Fibroblast of the aortic adventitia (primary cell): ENCODE measurements around the gene DGKH. TPM values are rescaled to one million over a fixed set of nuclear protein-coding genes. Genes with fewer than 3 reads are reported as not detected.
"Not testable (repeated sequence)": the region's sequence is repeated elsewhere in the genome, so short reads cannot be mapped to it uniquely, and the experiment has no call there.

ENCODE experiments used
- DNase-seq: peaks from one replicate; pipeline ENCODE4 v3.0.0-alpha.2; 2010; ENCODE audit warnings: low read depth
- H3K4me3 ChIP-seq: 2 replicates; pipeline ENCODE4 v1.5.1; 2011; ENCODE audit warnings: low read depth, mild to moderate bottlenecking, control low read depth, low read length, moderate library complexity
- total RNA-seq: library from RNA; depleted of rRNA; stranded (reverse); fragments of >200 nt; gene quantifications from 2 replicates; pipeline ENCODE4 v1.2.3, GENCODE V29; 2012; ENCODE audit warnings: low replicate concordance
- TF ChIP-seq, protein P1 (sequence below): IDR thresholded peaks from 2 replicates; pipeline ENCODE4 v1.5.1; 2011; ENCODE audit warnings: mild to moderate bottlenecking, low read length, control low read depth, inconsistent platforms; ENCODE audit not compliant: insufficient read depth

The DGKH gene
- total RNA-seq, 1 donor = 17.1 TPM

DNA sequence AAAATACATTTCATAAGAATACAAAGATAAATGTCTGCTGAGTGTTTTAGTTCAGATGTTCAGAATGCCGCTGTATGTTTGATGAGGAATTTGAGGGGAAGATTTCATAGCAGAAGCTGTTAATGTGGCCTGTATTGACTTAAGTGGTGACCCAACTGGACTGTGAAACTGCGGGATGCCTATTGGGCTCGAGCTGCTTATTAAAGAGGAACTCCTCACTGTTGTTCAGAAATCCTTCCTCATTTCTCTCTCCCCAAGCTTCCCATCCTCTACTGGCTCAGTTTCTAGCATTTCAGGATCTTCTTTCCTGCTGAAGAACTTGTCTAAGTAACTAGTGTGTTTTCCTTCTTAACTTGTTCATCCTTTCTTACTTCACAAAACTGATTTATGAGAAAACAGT is 20.4 kb downstream of the DGKH start:
- DNase-seq = no peak
- H3K4me3 ChIP-seq = no peak overlapping the region
- TF ChIP-seq, protein P1, sequence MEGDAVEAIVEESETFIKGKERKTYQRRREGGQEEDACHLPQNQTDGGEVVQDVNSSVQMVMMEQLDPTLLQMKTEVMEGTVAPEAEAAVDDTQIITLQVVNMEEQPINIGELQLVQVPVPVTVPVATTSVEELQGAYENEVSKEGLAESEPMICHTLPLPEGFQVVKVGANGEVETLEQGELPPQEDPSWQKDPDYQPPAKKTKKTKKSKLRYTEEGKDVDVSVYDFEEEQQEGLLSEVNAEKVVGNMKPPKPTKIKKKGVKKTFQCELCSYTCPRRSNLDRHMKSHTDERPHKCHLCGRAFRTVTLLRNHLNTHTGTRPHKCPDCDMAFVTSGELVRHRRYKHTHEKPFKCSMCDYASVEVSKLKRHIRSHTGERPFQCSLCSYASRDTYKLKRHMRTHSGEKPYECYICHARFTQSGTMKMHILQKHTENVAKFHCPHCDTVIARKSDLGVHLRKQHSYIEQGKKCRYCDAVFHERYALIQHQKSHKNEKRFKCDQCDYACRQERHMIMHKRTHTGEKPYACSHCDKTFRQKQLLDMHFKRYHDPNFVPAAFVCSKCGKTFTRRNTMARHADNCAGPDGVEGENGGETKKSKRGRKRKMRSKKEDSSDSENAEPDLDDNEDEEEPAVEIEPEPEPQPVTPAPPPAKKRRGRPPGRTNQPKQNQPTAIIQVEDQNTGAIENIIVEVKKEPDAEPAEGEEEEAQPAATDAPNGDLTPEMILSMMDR = no peak

DNA sequence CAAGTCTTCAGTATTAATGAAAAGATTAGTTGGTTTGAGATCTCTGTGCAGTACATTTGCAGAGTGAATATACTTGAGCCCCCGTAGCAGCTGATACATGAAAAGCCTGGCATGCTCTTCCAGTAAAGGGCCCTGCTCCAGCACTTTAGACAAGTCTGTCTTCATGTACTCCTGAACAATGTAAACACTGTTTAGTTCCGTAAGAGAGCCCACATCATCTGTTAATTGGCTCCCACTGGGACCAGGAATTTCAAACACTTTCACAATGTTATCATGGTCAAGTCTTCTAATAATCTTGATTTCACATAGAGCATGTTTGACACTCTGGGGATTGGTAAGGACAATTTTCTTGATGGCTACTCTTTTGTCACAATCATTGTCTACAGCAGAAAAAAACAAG is 22.2 kb downstream of the DGKH start:
- not testable (repeated sequence) for DNase-seq, H3K4me3 ChIP-seq

DNA sequence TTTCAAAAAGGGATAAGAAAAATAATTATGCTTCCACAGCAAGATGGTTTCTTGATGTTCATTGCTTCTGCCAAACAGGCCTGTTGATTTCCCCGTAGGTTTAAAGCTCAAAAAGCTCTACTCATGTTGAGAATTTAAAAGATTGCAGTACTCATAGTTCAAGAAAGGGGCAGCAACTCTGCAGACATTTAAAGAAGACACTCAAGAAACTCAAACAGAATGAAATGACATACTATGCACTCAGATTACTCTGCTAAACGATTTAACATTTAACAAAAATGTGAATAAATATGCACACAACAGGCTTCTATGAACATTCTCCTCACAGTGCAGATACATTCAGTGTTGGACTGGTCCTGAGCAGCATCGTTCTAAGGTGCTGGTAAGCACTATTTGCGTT is 22.7 kb downstream of the DGKH start:
- not testable (repeated sequence) for DNase-seq, H3K4me3 ChIP-seq

DNA sequence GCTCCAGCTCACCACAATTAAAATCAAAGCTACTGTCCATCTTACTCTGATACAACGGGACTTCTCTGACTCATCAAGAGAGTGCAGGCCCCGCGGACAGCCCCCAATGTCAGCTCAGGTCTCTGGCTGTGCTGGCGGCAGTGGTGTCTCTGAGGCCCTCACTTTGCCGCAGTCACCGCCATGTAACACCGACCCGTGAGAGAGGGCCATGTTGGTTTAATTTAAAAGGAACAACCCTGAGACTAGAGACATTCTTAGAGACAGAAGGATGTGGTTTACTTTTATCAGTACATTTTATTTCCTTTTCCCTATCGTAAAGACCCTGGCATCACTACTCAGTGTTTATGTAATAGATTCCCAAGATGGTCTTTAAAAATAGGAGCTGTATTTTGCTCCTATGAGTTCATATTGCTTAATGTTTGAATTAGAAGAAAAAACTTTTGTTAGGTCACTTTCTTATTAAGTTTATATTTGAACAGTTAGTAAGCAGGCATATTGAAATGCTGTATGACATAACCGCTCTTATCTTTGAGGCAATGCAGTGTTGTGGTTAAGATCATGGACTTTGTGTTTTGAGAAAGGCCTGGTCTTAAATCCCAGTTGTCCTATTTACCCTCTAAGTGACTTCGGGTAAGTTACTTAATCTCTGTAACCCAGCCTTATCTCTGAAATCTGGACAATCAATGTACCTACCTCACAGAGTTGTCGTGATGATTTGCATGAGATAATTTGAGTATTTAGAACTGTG is 23.4 kb downstream of the DGKH start:
- TF ChIP-seq, protein P1 = no peak
- no peak overlapping the region for H3K4me3 ChIP-seq
- peak; percentile 58 for DNase-seq

DNA sequence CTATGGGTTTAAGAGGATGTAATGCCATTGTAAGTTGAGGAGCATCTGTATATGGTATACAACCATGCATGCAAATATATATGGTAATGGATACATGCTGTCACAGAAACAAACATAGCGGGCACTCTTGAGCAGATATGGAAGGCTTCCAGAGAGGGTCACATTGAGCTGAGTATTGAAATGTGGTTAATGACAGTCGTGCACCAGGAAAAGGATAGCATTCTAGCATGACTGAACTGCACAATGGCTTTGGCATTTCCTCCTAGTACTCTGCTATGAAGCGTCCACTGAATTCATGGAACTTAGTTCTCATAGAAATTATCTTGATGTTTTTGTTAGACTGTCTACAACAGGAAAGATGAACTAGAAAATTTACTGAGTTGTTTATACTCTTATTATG is 25.2 kb downstream of the DGKH start:
- TF ChIP-seq, protein P1 = no peak
- no peak for DNase-seq
- H3K4me3 ChIP-seq = no peak overlapping the region

DNA sequence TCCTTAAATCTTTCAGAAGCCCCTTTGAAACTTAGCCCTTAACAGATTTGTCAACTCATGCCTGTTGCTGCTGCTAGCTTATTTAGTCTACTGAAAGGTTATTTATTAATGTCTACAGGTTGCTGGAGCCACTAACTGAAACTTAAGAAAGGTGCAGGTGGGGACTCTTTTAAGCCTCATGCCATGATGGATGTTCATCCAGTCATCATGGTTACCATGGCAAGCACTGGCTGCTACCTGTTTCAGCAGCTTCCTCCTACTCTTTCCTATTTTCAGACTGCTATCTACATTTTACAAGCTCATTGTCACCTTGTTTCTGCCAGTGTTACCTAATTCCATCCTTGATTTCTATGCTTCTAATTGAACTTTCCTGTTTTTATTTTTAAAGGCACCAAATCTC is 27.1 kb downstream of the DGKH start:
- no peak for DNase-seq
- H3K4me3 ChIP-seq = no peak overlapping the region
- TF ChIP-seq, protein P1 = no peak

DNA sequence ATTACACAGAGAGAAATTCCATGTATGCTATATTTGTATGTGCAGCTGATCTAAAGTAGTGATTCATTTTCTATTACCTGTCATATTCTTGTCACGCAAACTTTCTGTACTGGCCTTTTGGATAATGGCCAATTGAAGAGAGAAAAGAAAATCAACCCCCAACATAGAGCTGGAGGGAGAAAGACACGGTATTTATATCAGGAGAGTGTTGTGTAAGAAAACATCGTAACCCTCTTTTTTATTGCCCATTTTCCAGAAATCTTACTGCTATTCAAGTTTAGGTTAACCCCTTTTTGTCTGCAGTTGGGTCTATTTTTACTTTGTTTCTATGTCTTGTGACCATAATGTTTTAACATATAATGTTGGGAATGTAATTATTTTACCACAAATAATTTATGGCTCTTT is 27.9 kb downstream of the DGKH start:
- TF ChIP-seq, protein P1 = no peak
- DNase-seq = no peak

DNA sequence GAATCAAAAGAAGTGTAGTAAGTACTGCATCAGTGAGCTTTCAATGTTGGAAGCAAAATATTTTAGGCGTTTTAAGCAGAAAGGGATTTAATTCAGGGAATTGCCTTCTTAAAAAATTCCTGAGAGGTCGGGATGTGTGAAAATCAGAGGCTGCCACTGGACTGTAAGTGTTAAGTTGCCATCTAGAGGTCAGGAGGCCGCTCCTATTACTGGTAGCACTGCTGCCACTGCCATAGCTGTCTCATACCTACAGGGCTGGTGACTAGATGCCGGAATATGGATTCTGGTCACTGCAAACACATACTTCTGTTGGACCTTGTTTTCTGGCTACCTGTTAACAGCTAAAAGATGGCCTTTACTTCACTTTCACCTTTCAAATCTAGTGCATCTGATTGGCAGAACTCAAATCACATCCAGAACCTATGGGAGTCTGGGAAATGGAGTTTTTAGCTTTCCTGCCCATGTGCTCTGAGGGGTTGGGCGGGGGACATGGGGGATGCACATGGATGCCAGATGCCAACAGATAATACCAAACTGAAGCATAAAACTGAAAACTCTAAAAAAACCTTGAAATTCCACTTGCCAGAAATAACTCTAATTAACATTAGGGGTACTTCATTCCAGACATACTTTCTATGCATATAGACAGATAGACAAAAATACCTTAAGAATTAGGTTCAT is 29.8 kb downstream of the DGKH start:
- no peak overlapping the region for H3K4me3 ChIP-seq
- TF ChIP-seq, protein P1 = no peak
- no peak for DNase-seq

More for the DNA sequence above, 27.9 kb downstream of the DGKH start:
- H3K4me3 ChIP-seq = no peak overlapping the region
